Ectodermal cell (in vitro differentiated cells): ENCODE results near the gene PMEL. TPM values are rescaled to one million over a fixed set of nuclear protein-coding genes. Genes with fewer than 3 reads are reported as not detected.
A peak's percentile ranks its signal among the peaks of the same experiment; 100 is the strongest.
"Not testable (repeated sequence)": the region's sequence is repeated elsewhere in the genome, so short reads cannot be mapped to it uniquely, and the experiment has no call there.

Experiments
- H3K27ac ChIP-seq: 2 replicates; pipeline ENCODE4 v1.7.0; 2013; ENCODE audit warnings: mild to moderate bottlenecking, low read depth, low read length; ENCODE audit not compliant: insufficient read depth, poor library complexity, severe bottlenecking
- H3K27me3 ChIP-seq: 2 replicates; pipeline ENCODE4 v1.7.0; 2013; ENCODE audit warnings: mild to moderate bottlenecking, low read length; ENCODE audit not compliant: insufficient read depth, control insufficient read depth, poor library complexity, severe bottlenecking
- H3K36me3 ChIP-seq: one replicate; pipeline ENCODE4 v1.7.0; 2013; ENCODE audit warnings: low read length; ENCODE audit not compliant: control insufficient read depth, insufficient read depth
- H3K4me1 ChIP-seq: one replicate; pipeline ENCODE4 v1.7.0; 2013; ENCODE audit warnings: low read length; ENCODE audit not compliant: control insufficient read depth, insufficient read depth
- H3K4me3 ChIP-seq: 2 replicates; pipeline ENCODE4 v1.7.0; 2013; ENCODE audit warnings: low read depth, low read length, control low read depth; ENCODE audit not compliant: insufficient read depth
- H3K9me3 ChIP-seq: 2 replicates; pipeline ENCODE4 v1.7.0; 2013; ENCODE audit warnings: mild to moderate bottlenecking, low read length, moderate library complexity; ENCODE audit not compliant: control insufficient read depth
- WGBS, 2 experiments: methylation state at CpG; one replicate each; pipeline ENCODE4 v1.1.7; 2013; ENCODE audit warnings: missing lambda C conversion rate in 2 of 2; 5-methylcytosine and 5-hydroxymethylcytosine counted together
- polyA plus RNA-seq, 4 experiments: library from polyadenylated mRNA; stranded (reverse); fragments of 50-300 nt; gene quantifications; one replicate each; pipeline ENCODE4 v1.2.3, GENCODE V29; 2013

The PMEL gene
- 314 TPM for polyA plus RNA-seq (2013, experiment 1 of 4)
- 354 TPM for polyA plus RNA-seq (2013, experiment 2 of 4)
- 220 TPM for polyA plus RNA-seq (2013, experiment 3 of 4)
- 241 TPM for polyA plus RNA-seq (2013, experiment 4 of 4)

- H3K4me1 ChIP-seq = peaks cover 12% of the 10 kb centered on the region
- H3K36me3 ChIP-seq = peaks cover 2% of the 10 kb centered on the region
- peak within 1 kb of the TSS; percentile 87 for H3K4me3 ChIP-seq
- no peaks in the 10 kb centered on the region for H3K9me3 ChIP-seq
- 3 to 15% methylated on average over 4 of the region's 4 CpGs for WGBS, 2 experiments
- H3K27me3 ChIP-seq = no peaks in the 10 kb centered on the region
- H3K27ac ChIP-seq = peak within 1 kb of the TSS; percentile 67
Measured at GRCh38 chr12:55965941-55966407, at the start of gene PMEL. Gene PMEL, minus strand, starts transcription at chr12:55966042. Its CDS starts 31 bp downstream, at chr12:55966011.

- Histone ChIP-seq H3K4me1 (no peaks in the 10 kb centered on the region), H3K27ac (no peak overlapping the region), H3K27me3 (no peaks in the 10 kb centered on the region), H3K36me3 (no peaks in the 10 kb centered on the region), H3K4me3 (no peak overlapping the region), H3K9me3 (no peaks in the 10 kb centered on the region)
- WGBS, 2 experiments = 90 to 95% methylated on average over 2 of the region's 2 CpGs
Measured at GRCh38 chr12:56014205-56014604, 48.4 kb upstream of the PMEL start.

DNA sequence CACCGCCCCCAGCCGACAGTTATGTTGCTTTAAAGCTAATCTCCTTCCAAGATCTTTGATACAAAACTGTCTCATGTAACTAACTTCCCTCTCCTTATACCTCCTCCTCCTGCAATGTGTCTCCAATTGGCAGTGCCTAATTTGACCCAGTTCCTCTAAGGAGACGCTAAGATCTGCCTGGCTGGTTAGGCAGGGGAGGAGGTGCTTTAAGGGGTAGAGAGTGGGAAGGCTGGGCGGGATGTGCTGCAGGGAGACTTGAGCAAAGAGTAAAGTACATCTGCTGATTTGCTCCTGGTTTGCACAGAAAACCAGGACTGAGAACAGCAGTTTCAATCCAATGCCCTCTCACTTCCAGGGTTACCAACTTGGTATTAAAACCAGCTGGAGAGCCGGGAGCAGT, 47.6 kb upstream of the PMEL start:
- H3K27ac ChIP-seq = no peak overlapping the region
- H3K36me3 ChIP-seq = no peaks in the 10 kb centered on the region
- WGBS, 2 experiments = 88 to 90% methylated on average over 5 of the region's 5 CpGs
- no peaks in the 10 kb centered on the region for H3K4me1 ChIP-seq
- H3K27me3 ChIP-seq = no peaks in the 10 kb centered on the region
- H3K4me3 ChIP-seq = no peak overlapping the region
- H3K9me3 ChIP-seq = no peaks in the 10 kb centered on the region

DNA sequence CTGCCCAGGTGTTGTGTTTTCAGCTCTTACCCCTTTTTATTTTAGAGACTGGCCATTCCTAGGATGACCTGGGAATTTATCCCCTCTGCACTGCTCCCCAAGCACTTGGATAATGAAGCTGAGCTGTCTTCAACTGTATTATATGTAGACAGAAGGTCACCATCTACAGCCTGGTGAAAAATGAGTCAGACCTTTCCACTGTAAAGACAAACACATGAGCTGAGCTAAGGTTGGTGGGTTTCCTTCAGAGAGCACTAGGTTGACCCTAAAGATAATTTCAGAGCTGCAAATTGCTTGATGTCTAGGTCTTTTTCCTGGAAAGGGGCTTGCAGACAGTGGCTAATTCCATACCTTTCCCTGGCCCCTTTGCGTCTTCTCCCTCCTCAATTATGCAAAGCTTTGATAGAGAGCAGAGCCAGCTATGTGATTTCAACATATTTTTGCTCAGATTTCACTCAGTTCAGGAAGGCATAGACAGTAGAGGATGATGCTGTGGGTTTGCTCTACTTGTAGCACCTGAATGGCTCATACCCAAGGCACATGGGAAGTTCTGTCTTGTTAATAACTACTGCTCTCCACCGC, 45.8 kb upstream of the PMEL start:
- H3K9me3 ChIP-seq = no peaks in the 10 kb centered on the region
- H3K4me1 ChIP-seq = no peaks in the 10 kb centered on the region
- H3K27ac ChIP-seq = no peak overlapping the region
- H3K4me3 ChIP-seq = no peak overlapping the region
- H3K27me3 ChIP-seq = no peaks in the 10 kb centered on the region
- H3K36me3 ChIP-seq = no peaks in the 10 kb centered on the region
- 93 to 100% methylated on average over 1 to 2 of the region's 2 CpGs for WGBS, 2 experiments

DNA sequence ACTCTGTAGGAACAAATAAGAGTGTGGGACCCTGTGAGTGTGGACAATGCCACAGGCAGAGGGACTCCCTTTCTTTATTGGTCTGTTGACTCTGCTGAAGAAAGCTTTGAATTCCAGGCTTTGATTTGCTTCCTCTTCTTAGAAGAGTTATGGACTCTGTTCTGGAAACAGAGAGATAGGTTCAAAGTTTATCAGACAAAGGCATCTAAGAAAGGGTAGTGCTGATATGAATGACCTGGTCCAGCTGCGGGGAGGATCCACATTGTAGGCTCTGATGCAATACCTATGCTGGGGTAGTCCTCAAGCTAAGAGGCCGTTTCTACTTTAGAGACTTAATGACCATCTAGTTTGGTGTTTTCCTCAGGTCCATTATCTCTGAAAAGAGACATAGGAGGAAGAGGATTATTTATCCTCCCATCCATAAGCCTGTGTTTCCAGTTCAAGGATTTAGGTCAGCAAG, 44.3 kb upstream of the PMEL start:
- Histone ChIP-seq H3K27me3 (no peaks in the 10 kb centered on the region), H3K4me1 (no peaks in the 10 kb centered on the region), H3K9me3 (no peaks in the 10 kb centered on the region), H3K27ac (no peak overlapping the region), H3K36me3 (no peaks in the 10 kb centered on the region), H3K4me3 (no peak overlapping the region)
- WGBS, 2 experiments = 95 to 98% methylated on average over 2 of the region's 2 CpGs

GRCh38 chr12:56007564-56008559, 42.0 kb upstream of the PMEL start:
- no peaks in the 10 kb centered on the region for H3K4me1 ChIP-seq
- H3K4me3 ChIP-seq = peak overlapping the region; percentile 67
- H3K27me3 ChIP-seq = no peaks in the 10 kb centered on the region
- no peaks in the 10 kb centered on the region for H3K9me3 ChIP-seq
- 2% methylated on average over 34 to 39 of the region's 44 CpGs for WGBS, 2 experiments
- H3K27ac ChIP-seq = peak overlapping the region; percentile 74
- H3K36me3 ChIP-seq = no peaks in the 10 kb centered on the region

DNA sequence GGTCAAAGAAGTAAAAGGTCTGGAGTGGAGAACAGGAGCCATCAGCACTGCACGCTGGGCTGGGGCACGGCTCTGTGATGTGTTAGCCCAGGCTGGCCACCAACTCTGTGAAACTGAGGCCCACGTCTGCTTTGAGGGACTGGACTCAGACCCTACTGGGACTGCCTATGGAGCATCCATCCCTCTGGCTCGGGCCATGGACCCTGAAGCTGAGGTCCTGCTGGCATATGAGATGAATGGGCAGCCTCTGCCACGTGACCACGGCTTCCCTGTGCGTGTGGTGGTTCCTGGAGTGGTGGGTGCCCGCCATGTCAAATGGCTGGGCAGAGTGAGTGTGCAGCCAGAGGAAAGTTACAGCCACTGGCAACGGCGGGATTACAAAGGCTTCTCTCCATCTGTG, 38.4 kb upstream of the PMEL start:
- Histone ChIP-seq H3K36me3 (no peaks in the 10 kb centered on the region), H3K27me3 (no peaks in the 10 kb centered on the region), H3K9me3 (no peaks in the 10 kb centered on the region), H3K4me1 (no peaks in the 10 kb centered on the region), H3K27ac (no peak overlapping the region), H3K4me3 (no peak overlapping the region)
- WGBS, 2 experiments = 94 to 95% methylated on average over 10 of the region's 10 CpGs

DNA sequence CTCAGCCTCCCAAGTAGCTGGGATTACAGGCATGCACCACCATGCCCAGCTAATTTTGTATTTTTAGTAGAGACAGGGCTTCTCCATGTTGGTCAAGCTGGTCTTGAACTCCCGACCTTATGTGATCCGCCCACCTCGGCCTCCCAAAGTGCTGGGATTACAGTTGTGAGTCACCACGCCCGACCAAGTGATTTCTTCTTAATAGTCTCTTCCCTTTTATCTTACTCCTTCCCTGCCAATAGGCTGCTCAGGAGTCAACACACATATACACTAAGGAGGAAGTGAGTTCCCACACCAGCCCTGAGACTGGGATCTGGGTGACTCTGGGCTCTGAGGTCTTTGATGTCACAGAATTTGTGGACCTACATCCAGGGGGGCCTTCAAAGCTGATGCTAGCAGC, 37.5 kb upstream of the PMEL start:
- not testable (repeated sequence) for H3K4me1 ChIP-seq, H3K4me3 ChIP-seq, H3K27me3 ChIP-seq, H3K27ac ChIP-seq, H3K36me3 ChIP-seq, H3K9me3 ChIP-seq
- 92 to 94% methylated on average over 5 of the region's 5 CpGs for WGBS, 2 experiments

- Histone ChIP-seq H3K27ac (no peak overlapping the region), H3K27me3 (no peaks in the 10 kb centered on the region), H3K4me1 (no peaks in the 10 kb centered on the region), H3K9me3 (no peaks in the 10 kb centered on the region), H3K4me3 (no peak overlapping the region), H3K36me3 (no peaks in the 10 kb centered on the region)
- 93% methylated on average over 7 of the region's 7 CpGs for WGBS, 2 experiments
Measured at GRCh38 chr12:56001487-56002100, 35.8 kb upstream of the PMEL start.
